ENCODE data around the gene ATRAID. TPM values are rescaled to one million over a fixed set of nuclear protein-coding genes. Genes with fewer than 3 reads are reported as not detected.

Gene ATRAID
- total and polyA plus RNA-seq, 10 of the 15 experiments (the other 5 are each of a cell fraction or from before 2014, with no cell fraction given) = 65.6 to 180 (median 120) TPM

DNA sequence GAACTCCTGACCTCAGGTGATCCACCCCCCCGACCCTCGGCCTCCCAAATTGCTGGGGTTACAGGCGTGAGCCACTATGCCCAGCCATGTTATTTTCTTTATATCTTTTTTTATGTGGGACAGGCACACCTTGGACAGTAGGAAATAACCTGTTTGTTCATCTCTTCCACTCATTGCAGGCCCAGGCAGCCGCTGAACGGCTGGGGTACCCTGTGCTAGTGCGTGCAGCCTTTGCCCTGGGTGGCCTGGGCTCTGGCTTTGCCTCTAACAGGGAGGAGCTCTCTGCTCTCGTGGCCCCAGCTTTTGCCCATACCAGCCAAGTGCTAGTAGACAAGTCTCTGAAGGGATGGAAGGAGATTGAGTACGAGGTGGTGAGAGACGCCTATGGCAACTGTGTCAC lies 13.7 kb downstream of the ATRAID start:
- intact Hi-C loops (cut with micrococcal nuclease; ENCODE audit: unreplicated experiment) (no loop called here), in situ Hi-C loops (cut with MboI) (no loop called here)
- no peak for ATAC-seq
- Histone ChIP-seq H3K36me3 (ENCODE audit: control insufficient read depth in 2 of 2, insufficient read depth in 2 of 2, low read length in 1 of 2) (peaks cover 26 to 36% of the 10 kb centered on the region in 2 experiments; a peak in 3 of 4 replicates), H3K27me3 (replicated peaks in 1 of 2; ENCODE audit: control insufficient read depth in 2 of 2, insufficient read depth in 2 of 2, low read length in 1 of 2) (no peaks in the 10 kb centered on the region), H3K9me3 (replicated peaks; ENCODE audit: control insufficient read depth, insufficient read depth, low read length) (no peaks in the 10 kb centered on the region), H3K9ac (ENCODE audit: control insufficient read depth, insufficient read depth, low read length) (no peak overlapping the region), H3K4me3 (no peak overlapping the region), H2AFZ (ENCODE audit: control insufficient read depth, low read depth, low read length) (no peak overlapping the region), H3K4me1 (ENCODE audit: control insufficient read depth, insufficient read depth, low read length) (no peaks in the 10 kb centered on the region), H4K20me1 (ENCODE audit: control insufficient read depth, insufficient read depth) (no peaks in the 10 kb centered on the region), H3K79me2 (ENCODE audit: control insufficient read depth, insufficient read depth, low read length) (no peaks in the 10 kb centered on the region), H3K27ac (ENCODE audit: control insufficient read depth, insufficient read depth) (no peak overlapping the region), H3K4me2 (ENCODE audit: control insufficient read depth, insufficient read depth) (no peak overlapping the region)
- FAIRE-seq = no peak
- DNase-seq (ENCODE audit: low read depth, low spot score) = no peak
- ChIA-PET CTCF (no interaction called here), RAD21 (ENCODE audit: unreplicated experiment) (no interaction called here), SMC1A (ENCODE audit: uncharacterized antibody, unreplicated experiment) (no interaction called here), POLR2A (interaction anchor here (0.5 kb wide), 1 partner anchor 1051 kb away, joined by 3 read pairs; no protein-coding TSS in a partner anchor)
- no TSS peak for BruUV-seq (replicated peaks)
- TF ChIP-seq ZNF207 (IDR thresholded peaks at IDR 0.05; ENCODE audit: borderline replicate concordance) (no peak), HDAC2 (IDR thresholded peaks at IDR 0.05) (no peak), NRF1 (conservative IDR thresholded peaks at IDR 0.05; ENCODE audit: low read depth, low read length) (no peak), LARP7 (IDR thresholded peaks at IDR 0.05) (no peak), CBFB (IDR thresholded peaks at IDR 0.05; ENCODE audit: low read depth) (no peak), WRNIP1 (IDR thresholded peaks at IDR 0.05; ENCODE audit: borderline replicate concordance, low read depth, low read length) (no peak), RB1 (IDR thresholded peaks at IDR 0.05; ENCODE audit: borderline replicate concordance) (no peak), GATAD2B (conservative IDR thresholded peaks at IDR 0.05; ENCODE audit: low read depth) (no peak), YY1 (IDR thresholded peaks at IDR 0.05; ENCODE audit: low read depth, low read length) (no peak), NFYA (IDR thresholded peaks at IDR 0.05; ENCODE audit: borderline replicate concordance, low read depth, low read length) (no peak), ZNF622 (IDR thresholded peaks at IDR 0.05) (no peak), ESRRA (IDR thresholded peaks at IDR 0.05; ENCODE audit: low read length) (no peak), SUPT20H (IDR thresholded peaks at IDR 0.05; ENCODE audit: borderline replicate concordance, control insufficient read depth, low read depth, low read length) (no peak), CHD4 (IDR thresholded peaks at IDR 0.05) (no peak), NFIC (IDR thresholded peaks at IDR 0.05; ENCODE audit: low read depth, low read length) (no peak)
- TF ChIP-seq, protein P1, sequence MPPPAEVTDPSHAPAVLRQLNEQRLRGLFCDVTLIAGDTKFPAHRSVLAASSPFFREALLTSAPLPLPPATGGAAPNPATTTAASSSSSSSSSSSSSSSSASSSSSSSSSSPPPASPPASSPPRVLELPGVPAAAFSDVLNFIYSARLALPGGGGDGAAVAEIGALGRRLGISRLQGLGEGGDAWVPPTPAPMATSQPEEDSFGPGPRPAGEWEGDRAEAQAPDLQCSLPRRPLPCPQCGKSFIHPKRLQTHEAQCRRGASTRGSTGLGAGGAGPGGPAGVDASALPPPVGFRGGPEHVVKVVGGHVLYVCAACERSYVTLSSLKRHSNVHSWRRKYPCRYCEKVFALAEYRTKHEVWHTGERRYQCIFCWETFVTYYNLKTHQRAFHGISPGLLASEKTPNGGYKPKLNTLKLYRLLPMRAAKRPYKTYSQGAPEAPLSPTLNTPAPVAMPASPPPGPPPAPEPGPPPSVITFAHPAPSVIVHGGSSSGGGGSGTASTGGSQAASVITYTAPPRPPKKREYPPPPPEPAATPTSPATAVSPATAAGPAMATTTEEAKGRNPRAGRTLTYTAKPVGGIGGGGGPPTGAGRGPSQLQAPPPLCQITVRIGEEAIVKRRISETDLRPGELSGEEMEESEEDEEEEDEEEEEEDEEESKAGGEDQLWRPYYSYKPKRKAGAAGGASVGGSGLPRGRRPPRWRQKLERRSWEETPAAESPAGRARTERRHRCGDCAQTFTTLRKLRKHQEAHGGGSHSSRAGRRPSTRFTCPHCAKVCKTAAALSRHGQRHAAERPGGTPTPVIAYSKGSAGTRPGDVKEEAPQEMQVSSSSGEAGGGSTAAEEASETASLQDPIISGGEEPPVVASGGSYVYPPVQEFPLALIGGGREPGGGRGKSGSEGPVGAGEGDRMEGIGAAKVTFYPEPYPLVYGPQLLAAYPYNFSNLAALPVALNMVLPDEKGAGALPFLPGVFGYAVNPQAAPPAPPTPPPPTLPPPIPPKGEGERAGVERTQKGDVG (CRISPR knock-in tag; IDR thresholded peaks at IDR 0.05) = no peak
- 91% methylated on average over 9 of the region's 9 CpGs for WGBS (ENCODE audit: insufficient coverage, insufficient replicate concordance, low lambda C conversion rate, missing lambda C conversion rate)

Measured in GM12878 (cell line).